IPS-18c (cell line): Measurements from ENCODE around the gene NSD1.
"Not testable (repeated sequence)": the region's sequence is repeated elsewhere in the genome, so short reads cannot be mapped to it uniquely, and the experiment has no call there.

Source experiments
- H3K4me3 ChIP-seq: 2 replicates; pipeline ENCODE4 v1.7.0; 2013; ENCODE audit warnings: low read depth, mild to moderate bottlenecking, low read length, moderate library complexity; ENCODE audit not compliant: insufficient read depth
- H3K9me3 ChIP-seq: one replicate; pipeline ENCODE4 v1.6.1; 2013; ENCODE audit warnings: mild to moderate bottlenecking, low read length, moderate library complexity; ENCODE audit not compliant: control insufficient read depth, insufficient read depth

NSD1 gene

DNA sequence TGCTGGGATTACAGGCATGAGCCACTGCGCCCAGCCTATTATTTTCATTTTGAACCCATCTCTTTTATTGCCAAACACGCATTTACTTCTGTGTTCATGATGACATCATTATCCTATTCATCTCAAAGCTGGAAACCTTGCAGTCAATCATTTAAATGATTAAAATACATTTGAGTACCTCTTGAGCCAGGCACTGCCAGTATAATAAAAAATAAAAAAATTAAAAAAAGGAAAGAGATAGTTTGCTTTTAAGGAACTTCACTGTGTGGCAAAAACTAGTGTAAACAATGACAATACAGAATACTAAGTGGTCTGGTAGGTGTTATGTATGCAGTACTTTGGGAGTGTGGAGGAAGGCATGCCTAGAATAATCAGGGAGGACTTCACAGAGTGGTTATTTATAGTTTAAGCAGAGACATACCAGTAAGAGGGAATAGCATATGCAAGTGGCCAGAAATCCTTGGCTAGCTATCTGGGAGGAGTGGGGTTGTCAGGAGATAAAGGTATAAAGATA lies 8.6 kb downstream of the NSD1 start:
- no peak overlapping the region for H3K4me3 ChIP-seq

DNA sequence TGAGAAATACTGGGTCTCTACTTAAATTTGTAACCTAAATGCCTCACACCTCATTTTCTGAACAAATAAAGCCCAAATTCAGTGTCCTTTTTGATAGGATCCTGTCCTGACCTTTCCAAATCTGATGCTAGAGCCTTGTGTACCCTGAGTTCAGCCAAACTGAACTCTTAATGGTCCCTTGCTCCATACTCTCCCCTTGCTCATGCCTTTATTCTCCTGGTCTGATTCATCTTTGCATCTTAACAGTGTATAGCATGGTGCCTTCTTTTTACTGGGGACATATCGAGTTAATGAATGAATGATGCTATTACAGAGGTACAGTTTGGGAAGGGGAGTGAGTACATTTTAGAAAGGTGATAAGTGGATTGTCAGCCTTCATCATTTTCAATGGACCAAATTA lies 9.2 kb downstream of the NSD1 start:
- Histone ChIP-seq H3K4me3 (no peak overlapping the region), H3K9me3 (no peaks in the 10 kb centered on the region)

More for the DNA sequence above, 8.6 kb downstream of the NSD1 start:
- no peaks in the 10 kb centered on the region for H3K9me3 ChIP-seq

DNA sequence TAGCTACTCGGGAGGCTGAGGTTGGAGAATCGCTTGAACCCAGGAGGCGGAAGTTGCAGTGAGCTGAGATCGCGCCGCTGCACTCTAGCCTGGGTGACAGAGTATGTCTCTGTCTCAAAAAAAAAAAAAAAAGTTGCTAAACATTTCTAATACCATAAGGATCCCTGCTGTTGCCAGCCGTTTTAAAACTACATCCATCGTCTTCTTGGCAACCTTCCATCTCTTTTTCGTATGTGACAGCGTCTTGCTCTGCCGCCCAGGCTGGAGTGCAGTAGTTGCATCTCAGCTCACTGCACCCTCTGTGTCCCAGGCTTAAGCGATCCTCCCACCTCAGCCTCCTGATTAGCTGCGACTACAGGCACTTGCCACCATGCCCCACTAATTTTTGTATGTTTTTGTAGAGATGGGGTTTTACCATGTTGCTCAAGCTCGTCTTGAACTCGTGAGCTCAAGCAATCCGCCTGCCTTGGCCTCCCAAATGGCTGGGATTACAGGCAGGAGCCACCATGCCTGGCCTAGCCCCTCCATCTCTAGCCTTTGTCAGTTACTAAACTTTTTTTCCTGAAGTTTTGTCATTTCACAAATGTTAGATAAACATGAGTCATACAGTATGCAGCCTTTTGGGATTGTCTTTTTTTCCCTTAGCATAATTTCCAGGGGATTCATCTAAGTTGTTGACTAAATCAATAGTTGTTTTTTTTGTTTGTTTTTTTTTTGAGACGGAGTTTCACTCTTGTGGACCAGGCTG lies 13.5 kb downstream of the NSD1 start:
- Histone ChIP-seq H3K4me3 (no peak overlapping the region), H3K9me3 (no peaks in the 10 kb centered on the region)

DNA sequence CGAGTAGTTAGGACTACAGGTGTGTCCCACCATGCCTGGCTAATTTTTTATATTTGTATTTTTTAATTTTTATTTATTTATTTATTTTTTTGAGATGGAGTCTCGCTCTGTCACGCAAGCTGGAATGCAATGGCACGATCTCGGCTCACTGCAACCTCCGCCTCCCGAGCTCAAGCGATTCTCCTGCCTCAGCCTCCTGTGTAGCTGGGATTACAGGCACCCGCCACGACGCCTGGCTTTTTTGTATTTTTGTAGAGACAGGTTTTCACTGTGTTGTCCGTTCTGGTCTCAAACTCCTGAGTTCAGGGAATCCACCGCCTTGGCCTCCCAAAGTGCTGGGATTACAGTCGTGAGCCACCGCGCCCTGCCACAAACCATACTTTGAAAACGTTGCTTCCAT lies 16.5 kb downstream of the NSD1 start:
- H3K9me3 ChIP-seq, H3K4me3 ChIP-seq: not testable (repeated sequence)

DNA sequence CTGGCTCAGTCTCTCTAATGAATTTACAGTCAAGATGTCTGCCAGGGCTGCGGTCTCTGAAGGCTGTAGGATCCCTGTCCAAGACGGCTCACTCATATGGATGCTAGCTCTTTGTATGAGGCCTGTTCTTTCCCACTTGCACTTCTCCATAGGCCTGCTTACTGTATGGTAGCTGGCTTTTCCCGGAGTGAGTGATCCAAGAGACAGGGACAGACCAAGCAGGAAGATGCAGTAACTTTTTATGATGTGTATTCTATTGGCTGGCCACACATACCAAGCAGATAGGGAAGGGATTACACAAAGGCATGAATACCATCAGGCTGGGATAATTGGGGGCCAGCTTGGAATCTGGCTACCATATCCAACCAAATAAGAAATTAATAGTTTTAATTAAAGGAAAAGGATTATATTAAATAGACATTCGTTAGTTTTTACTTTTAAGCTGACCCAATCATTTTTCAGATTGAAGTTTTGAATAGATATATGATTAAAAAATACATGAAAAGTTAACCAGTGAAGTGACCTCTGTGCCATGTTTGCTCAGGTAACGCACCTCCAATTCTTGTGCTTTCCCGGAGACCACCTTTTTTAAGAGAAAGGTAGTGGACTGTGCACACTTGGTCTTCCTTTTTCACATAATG lies 20.6 kb downstream of the NSD1 start:
- H3K4me3 ChIP-seq, result no peak overlapping the region
- H3K9me3 ChIP-seq, result no peaks in the 10 kb centered on the region

DNA sequence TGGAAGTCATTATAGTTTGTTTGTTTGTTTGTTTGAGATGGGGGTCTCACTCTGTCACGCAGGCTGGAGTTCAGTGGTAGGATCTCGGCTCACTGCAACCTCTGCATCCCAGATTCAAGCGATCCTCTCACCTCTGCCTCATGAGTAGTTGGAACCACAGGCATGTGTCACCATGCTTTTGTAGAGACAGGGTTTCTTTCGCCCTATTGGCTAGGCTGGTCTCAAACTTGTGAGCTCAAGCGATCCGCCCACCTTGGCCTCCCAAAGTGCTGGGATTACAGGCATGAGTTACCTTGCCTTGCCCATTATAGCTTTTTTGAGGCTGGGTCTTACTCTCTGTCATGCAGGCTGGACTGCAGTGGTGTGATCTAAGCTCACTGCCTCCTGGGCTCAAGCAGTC lies 28.8 kb downstream of the NSD1 start:
- H3K9me3 ChIP-seq, result no peaks in the 10 kb centered on the region
- H3K4me3 ChIP-seq, result no peak overlapping the region

DNA sequence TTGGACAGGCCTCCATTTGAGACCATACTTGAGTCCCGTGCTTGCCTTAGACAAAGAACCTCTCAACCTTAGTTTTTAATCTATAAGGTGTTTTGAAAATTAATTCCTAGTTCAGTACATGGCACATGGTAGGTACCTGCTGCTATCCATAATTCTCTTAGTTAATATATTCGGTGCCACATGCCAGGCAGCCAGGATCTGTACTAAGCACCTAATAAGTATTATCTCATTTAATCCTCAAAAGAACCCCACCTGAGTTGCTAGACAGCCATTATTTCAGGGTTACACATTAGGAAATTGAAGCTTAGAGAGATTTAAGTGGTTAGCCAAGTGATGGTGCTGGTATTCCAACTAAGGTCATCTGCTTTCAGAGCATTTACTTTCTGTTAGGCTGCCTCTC lies 29.9 kb downstream of the NSD1 start:
- Histone ChIP-seq H3K4me3 (no peak overlapping the region), H3K9me3 (no peaks in the 10 kb centered on the region)

DNA sequence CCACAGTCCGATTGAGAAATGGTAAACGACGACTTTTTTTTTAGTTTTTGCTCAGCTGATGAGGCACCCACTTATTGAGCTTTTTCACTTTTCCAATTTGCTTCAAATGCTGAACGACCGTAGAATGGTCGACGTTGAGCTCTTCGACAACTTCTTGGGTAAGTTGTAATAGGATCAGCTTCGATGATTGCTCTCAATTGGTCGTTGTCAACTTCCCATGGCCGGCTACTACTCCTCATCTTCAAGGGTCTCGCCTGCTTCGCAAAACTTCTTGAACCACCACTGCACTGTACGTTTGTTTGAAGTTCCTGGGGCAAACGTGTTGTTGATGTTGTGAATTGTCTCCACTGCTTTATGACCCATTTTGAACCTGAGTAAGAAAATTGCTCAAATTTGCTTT lies 35.7 kb downstream of the NSD1 start:
- H3K9me3 ChIP-seq, result no peaks in the 10 kb centered on the region
- H3K4me3 ChIP-seq, result no peak overlapping the region

DNA sequence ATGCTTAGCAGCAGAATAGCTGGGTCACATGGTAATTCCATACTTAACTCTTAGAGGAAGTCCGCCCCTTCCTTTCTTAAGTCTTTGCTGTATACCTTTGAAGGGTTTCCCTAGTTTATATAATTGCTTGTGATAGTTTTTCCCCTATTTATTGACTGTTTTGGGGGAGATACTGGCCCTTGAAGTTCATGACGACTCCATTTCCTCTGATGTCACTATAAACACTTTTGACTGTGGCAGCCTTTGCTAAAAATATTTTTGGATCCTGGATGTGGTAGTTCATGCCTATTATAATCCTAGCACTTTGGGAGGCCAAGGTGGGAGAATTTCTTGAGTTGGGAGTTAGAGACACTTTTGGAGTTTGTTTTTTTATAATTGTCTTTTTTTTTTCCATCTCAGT lies 38.4 kb downstream of the NSD1 start:
- Histone ChIP-seq H3K9me3 (no peaks in the 10 kb centered on the region), H3K4me3 (no peak overlapping the region)

DNA sequence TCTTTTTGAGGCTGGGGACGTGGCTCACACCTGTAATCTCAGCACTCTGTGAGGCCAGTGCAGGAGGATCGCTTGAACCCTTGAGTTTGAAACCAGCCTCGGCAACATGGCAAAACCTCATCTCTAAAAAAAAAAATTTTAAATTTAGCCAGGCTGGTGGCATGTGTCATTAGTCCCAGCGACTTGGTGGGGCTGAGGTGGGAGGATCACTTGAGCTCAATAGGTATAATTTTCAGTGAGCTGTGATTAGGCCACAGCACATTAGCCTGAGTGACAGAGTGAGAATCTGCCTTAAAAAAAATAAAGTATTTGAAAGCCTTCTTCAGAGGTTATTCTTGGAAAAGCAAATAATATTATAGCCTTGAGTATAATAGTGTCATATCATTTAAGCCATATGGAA lies 41.8 kb downstream of the NSD1 start:
- no peaks in the 10 kb centered on the region for H3K9me3 ChIP-seq
- H3K4me3 ChIP-seq, result no peak overlapping the region

DNA sequence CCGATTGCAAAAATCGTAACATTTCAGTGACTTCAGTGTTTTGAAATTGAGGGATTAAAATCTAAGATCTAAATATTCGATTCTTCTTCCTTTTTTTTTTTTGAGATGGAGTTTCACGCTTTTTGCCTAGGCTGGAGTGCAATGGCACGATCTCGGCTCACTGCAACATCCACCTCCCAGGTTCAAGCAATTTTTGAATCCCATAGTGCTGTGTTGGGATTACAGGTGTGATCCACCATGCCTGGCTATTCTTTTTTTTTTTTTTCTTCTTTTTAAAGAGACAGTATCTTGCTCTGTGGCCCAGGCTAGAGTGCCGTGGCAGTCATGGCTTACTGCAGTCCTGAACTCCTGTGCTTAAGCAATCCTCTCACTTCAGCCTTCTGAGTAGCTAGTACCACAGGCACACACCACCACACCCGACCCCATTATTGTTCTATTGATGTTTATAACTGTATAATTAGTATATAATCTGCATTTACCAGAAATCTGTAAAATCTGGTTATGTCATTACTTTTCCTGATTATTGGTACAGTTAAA lies 42.7 kb downstream of the NSD1 start:
- no peak overlapping the region for H3K4me3 ChIP-seq

DNA sequence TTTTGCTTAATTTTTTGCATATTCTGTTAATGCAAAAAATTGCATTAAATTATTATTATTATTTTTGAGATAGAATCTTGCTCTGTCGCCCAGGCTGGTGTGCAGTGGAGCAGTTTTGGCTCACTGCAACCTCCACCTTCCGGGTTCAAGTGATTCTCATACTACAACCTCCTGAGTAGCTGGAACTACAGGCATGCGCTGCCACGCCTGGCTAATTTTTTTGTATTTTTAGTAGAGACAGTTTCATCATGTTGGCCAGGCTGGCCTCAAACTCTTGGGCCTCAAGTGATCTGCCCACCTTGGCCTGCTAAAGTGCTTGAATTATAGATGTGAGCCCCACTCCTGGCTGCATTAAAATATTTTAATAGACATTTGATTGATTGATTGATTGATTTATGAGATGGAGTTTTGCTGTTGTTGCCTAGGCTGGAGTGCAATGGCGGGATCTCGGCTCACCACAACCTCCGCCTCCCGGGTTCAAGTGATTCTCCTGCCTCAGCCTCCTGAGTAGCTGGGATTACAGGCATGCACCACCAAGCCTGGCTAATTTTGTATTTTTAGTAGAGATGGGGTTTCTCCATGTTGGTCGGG lies 44.4 kb downstream of the NSD1 start:
- not testable (repeated sequence) for H3K9me3 ChIP-seq, H3K4me3 ChIP-seq

More for the DNA sequence above, 42.7 kb downstream of the NSD1 start:
- H3K9me3 ChIP-seq, result no peaks in the 10 kb centered on the region

DNA sequence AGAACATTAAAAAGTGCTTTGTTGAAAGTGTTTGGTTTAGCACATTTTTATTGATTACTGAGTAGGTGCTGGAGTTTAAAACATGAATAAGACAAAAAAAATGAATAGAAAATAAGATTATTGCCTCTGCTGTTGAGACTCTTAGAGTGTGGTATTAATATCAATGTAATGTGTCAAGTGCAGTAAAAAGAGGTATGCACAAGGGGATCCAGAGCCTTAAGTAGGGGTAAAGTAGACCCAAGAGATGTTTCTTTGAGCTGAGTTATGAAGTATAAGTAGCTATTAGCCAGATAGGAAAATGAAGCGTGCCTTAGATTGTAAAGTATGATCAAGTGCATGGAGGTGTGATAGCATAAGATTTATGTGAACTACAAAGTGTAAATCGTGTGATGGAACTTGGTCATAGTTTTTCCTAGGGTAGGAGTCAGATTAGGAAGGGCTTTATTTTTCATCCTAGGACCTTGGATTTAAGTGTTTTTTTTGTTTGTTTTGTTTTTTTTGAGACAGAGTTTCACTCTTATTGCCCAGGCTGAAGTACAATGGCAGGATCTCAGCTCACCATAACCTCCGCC lies 45.2 kb downstream of the NSD1 start:
- Histone ChIP-seq H3K4me3 (no peak overlapping the region), H3K9me3 (no peaks in the 10 kb centered on the region)

DNA sequence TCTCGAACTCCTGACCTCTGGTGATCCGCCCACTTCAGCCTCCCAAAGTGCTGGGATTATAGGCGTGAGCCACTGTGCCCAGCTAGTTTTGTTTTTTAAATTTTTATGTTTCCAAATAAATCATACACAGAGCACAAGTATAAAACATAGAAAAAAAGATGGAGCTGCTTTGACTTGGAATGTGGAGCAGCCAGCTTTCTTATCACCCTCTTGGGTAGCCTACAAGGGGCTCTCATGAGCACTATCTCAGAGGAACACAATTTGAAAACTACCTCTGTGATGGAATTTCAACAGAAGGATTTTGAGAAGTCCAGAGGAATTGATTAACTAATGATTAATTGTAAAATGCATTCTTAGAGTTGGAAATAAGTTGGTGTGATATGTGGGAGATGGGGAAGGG lies 45.9 kb downstream of the NSD1 start:
- H3K4me3 ChIP-seq, result no peak overlapping the region
- no peaks in the 10 kb centered on the region for H3K9me3 ChIP-seq

DNA sequence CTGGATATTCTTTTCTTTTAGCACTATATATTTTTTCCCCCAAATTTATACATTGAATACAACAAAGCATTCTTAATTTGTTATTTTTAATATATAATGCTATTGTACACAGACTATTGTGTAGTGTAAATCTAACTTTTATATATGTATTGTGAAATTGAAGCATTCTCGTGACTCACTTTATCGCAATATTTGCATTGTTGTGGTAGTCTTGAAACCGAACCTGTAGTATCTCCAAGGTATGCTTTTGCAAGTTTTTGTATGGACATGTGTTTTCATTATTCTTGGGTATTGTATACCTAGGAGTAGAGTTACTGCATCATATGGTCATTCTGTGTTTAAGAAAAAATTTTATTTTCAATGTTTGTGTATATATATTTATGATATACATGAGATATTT lies 49.6 kb downstream of the NSD1 start:
- no peak overlapping the region for H3K4me3 ChIP-seq
- H3K9me3 ChIP-seq, result no peaks in the 10 kb centered on the region

DNA sequence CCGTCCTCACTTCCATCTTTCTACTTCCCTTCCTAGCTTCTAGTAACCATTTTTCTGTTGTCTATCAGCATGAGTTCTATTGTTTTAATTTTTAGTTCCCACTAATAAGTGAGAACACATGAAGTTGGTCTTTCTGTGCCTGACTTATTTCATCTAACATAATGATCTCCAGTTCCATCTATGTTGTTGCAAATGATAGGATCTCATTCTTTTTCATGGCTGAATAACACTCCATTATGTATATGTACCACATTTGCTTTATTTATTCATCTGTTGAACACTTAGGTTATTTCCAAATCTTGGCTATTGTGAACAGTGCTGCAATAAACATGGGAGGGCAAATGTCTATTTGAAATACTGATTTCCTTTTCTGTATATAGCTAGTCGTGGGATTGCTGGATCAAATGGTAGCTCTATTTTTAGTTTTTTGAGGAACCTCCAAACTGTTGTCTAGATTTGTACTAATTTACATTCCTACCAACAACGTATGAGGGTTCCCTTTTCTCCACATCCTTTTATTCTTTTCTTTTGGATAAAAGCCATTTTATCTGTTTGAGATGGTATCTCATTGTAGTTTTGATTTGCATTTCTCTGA lies 50.3 kb downstream of the NSD1 start:
- H3K4me3 ChIP-seq, result no peak overlapping the region
- no peaks in the 10 kb centered on the region for H3K9me3 ChIP-seq

DNA sequence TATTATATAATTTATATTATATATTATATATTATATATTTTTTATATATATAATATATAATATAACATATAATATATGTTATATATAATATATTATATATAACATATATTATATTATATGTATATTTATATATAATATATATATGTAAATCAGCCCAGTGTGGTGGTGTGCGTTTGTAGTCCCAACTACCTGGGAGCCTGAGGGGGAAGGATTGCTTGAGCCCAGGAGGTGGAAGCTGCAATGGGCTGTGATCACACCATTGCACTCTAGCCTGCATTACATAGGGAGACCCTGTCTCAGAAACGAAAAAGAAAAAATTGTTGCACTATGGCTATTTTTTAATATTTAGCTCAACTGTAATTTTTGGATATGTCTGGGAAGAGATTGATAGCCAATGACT lies 52.4 kb downstream of the NSD1 start:
- no peaks in the 10 kb centered on the region for H3K9me3 ChIP-seq
- H3K4me3 ChIP-seq, result no peak overlapping the region
